Stimulated activated CD8-positive, alpha-beta memory T cell treated with anti-CD3 and anti-CD28 coated beads, Interleukin-4, amount 100 ng/mL, for 1 hour (primary cell): ENCODE data around the gene CATSPERE.
"Not testable (repeated sequence)": the region's sequence is repeated elsewhere in the genome, so short reads cannot be mapped to it uniquely, and the experiment has no call there.

ENCODE experiments used
- DNase-seq, 2 donors: peaks; one replicate each; pipeline ENCODE4 v3.0.0-alpha.2; 2020; ENCODE audit warnings: low read depth in 2 of 2, low spot score in 1 of 2

The CATSPERE gene

DNA sequence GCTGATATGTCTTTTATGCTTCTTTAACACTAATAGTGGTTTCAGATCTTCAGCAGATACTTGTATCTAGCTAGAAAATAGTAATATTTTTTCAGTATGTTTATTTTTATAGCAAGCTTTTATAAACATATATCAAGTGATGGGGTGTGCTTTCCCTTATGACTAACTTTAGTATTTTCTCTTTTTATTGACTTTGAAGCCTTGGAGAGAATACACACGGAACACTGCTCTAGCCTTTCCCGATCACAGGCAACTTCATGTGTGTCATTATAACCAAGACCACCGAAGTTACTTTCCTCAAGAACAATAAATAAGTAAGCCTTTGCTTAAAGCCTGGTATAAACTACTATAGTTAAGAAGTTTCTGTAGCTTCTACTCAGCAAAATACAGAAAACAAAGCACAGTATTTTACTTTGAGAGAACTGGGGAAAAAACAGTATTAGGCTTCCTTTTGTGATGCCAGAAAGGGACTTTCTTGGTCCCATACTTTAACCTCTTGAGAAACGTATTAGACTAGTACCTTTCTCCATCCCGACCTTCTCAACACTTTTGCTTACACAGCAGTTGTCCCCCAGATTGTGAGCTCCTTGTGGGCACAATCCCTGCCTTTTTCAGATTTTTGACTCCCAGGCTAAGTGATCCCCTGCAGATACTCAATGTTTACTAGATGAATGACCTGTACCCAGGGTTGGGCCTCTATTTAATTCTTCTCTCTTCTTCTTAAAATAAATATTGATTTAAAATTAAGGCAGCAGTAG, 12.6 kb upstream of the CATSPERE start:
- DNase-seq: no peak

- no peak for DNase-seq
Observed at GRCh38 chr1:244449936-244450508, 11.1 kb upstream of the CATSPERE start.

GRCh38 chr1:244450597-244451538, 10.2 kb upstream of the CATSPERE start:
- DNase-seq: peak; percentile 22 to 27

DNA sequence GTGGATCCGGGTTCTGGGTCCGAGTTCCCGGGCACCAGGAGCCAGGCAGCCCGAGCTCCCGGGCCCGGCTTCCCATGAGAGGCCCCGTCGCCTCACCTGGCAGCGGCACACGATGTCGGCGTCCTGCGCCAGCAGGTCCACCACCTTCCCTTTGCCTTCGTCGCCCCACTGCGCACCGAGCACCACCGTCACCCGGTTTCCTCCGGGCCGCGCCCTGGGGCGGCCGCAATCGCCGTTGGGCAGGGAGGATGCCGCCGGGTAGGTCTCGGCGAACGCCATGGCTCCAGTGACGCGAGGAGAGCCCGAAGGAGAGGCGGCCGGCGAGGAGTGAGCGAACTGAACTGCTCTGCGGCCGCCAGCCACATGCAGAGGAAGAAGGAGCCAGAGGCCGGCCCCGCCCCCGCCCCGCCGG, 9.5 kb upstream of the CATSPERE start, which contains the start of gene ADSS2:
Gene ADSS2, minus strand, starts transcription at position 371 of the 412 bp plus-strand sequence. Its CDS starts 92 bp downstream, at position 279.
- no peak for DNase-seq

DNA sequence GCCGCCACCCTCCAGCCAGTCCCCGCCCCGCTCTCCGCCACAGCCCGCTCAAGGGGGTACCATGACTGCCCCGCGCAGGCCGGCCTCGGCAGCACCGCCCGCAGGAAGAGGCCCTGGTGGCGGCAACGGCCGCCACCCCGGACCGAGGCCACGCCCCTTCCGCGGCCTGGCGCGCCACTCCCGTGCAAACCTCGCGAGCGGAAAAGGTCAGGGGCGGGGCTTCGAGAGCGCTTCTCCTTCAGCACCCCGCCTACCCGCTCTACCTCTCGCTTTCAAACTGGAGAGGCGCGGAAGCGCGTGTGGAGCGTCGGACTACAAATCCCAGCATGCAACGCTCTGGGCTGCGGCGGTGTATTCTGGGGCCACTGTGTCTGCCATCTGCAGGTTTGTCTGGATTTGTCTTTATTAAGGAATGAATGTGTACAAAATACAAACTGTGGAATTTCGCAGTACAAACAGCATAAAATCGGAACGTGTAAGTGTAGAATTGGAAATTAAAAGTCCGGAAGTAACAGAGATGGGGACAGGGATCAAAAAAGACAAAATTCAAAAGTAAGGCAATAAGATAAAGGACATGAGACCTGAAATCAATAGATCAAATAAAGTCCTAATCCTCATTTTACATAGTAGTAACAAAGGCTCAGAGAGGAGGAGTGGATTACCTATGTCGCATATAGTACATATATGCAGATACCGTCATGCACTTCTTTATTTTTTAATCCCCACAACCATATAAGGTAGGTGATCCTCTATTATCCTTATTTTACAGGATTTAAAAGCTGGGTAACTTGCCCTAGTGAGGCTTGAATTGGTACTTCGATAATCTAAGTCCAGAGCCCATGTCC, 8.9 kb upstream of the CATSPERE start:
- DNase-seq: peak; percentile 95 to 98

DNA sequence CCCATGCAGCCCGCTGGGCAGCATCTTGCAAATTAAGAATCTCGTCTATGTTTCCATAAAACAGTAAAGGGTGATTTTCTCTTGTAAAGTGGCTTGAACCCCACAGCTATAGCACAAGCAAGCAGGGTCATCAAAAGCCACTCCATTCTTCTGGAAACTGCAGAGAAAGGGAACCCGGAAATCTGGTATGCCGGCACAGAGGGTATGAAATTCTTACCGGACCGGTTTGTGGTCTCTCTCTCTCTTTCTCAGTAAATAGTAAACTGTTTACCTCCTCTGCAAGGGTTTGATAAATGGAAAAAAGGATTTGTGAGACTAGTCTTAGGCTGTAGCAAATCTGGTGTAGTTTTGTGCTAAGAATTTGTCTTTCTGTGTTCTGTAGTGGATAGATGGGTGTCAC, 6.7 kb upstream of the CATSPERE start:
- DNase-seq: no peak

GRCh38 chr1:244456586-244456985, 4.5 kb upstream of the CATSPERE start:
- no peak for DNase-seq

GRCh38 chr1:244458781-244459180, 2.3 kb upstream of the CATSPERE start:
- no peak for DNase-seq

DNA sequence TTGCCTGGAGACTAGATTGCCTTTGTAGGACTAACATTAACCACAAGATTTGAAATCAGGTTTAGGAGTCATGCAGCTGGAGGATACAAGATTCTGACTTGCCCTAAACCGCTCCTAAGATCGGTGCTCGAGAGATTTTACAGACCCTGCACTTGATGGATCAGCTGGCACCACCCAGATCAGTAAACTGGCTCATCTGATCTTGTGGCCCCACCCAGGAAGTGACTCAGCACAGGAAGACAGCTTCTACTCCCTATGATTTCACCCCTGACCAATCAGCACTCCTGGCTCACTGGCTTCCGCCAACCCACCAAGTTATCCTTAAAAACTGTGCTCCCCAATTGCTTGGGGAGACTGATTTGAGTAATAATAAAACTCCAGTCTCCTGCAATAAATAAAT, 876 bp upstream of the CATSPERE start:
- no peak for DNase-seq

DNA sequence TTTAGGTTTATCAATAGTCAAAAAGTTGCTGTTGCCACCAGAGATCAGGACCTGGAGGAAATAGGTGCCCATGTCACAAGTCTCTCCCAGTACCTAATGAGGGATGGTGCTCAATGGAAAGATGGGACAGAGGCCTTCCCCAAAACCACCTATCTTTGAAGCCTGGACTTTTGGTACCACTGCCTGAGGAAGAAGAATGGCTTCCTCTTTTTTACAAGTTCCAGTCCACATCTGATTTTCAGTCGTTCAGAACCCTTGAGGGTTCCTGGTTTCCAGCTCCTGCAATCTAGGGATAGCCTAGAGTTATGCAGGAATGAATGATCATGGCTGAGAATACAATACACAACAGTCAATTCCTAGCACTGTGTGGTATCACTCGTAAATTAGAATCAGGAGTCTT, 5.7 kb downstream of the CATSPERE start:
- no peak for DNase-seq

DNA sequence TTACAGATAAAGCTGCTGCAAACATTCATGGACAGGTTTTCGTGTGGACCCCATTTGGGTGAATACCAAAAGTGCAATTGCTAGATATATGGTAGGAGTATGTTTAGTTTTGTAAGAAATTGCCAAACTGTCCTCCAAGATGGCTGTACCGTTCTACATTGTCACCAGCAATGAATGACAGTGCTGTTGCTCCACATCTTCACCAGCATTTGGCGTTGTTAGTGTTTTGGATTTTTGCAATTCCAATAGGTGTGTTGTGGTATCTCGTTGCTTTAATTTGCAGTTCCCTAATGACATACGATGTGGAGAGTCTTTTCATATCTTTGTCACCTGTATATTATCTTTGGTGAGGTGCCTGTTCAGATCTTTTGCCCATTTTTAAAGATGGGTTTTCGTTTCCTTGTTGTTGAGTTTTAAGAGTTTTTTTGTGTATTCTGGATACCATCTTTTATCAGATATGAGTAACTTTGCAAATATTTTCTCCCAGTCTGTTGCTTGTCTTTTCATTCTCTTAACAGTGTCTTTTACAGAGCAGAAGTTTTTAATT, 12.1 kb downstream of the CATSPERE start:
- DNase-seq: no peak

- not testable (repeated sequence) for DNase-seq
Observed at GRCh38 chr1:244484971-244485370, 23.9 kb downstream of the CATSPERE start.

DNA sequence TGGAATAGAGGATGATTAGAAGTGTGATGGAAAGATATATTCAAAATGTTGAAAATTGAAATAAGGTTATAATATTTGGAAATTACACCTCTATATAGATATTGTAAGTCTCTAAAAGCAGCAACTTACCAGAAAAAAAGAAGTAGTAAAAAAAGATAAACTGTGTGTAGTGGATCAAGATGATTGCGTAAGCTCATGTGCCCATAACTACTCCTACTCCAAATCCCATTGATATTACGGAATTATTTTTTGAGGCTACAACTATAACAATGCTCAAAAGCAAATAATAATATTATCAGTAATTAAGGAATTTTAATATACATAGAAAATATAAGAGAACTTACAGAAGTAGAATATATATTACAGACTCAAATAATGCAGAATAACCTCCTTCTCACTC, 33.6 kb downstream of the CATSPERE start:
- no peak for DNase-seq

- DNase-seq: no peak
Observed at GRCh38 chr1:244496186-244496585, 35.1 kb downstream of the CATSPERE start.

GRCh38 chr1:244497805-244498204, 36.7 kb downstream of the CATSPERE start:
- DNase-seq: no peak

- not testable (repeated sequence) for DNase-seq
Observed at GRCh38 chr1:244499484-244499883, 38.4 kb downstream of the CATSPERE start.

GRCh38 chr1:244500515-244500914, 39.4 kb downstream of the CATSPERE start:
- not testable (repeated sequence) for DNase-seq

- no peak for DNase-seq
Observed at GRCh38 chr1:244502630-244503029, 41.6 kb downstream of the CATSPERE start.

DNA sequence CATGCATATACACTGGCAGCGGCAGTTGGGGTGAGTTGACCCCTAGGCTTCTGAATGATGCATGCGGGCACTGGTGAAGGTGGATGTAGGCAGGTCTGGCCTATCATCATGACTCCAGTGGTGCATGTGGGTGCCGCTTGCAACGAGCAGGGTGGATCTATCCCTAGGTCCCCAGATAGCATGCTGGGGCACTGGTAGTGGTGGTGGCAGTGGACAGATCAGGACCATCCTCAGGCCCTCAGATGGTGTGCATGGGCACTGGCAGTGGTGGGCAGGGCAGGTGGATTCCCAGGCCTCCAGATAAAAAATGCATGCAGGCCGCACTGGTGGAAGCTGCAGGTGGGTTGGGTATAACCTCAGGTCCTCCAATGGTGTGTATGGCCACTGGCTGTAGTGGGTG, 52.4 kb downstream of the CATSPERE start:
- DNase-seq: no peak

DNA sequence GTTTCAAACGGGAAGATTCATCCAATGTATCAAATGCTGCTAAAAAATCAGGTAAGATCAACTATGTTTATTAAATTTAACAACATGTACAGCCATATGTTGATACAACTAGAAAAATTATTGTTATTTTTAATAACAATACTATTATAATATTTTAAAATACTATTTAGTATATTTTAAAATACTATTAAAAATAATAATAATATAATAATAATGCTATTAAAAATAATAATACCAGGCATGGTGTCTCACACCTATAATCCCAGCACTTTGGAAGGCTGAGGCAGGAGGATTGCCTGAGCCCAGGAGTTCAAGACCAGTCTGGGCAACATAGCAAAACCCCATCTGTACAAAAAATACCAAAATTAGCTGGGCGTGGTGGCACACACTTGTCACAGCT, 54.6 kb downstream of the CATSPERE start:
- DNase-seq: no peak
